Activated T-cell treated with anti-CD3 and anti-CD28 coated beads, Interleukin-2, amount 50 U/mL, for 4 hours (primary cell): ENCODE results near the gene MYH11. TPM values are rescaled to one million over a fixed set of nuclear protein-coding genes. Genes with fewer than 3 reads are reported as not detected.
"Not testable (repeated sequence)": the region's sequence is repeated elsewhere in the genome, so short reads cannot be mapped to it uniquely, and the experiment has no call there.

ENCODE experiments used
- ATAC-seq, 2 donors: fragments of 200-7000 bp; cut with Tn5 transposase; one replicate each; pipeline ENCODE4 v1.10.0; 2021
- DNase-seq: peaks from one replicate; pipeline ENCODE4 v3.0.0-alpha.2; 2020
- H3K27me3 Mint-ChIP-seq: one replicate; pipeline ENCODE4 v1.8.0; 2021; ENCODE audit warnings: low read depth, mixed read lengths
- H3K36me3 Mint-ChIP-seq: one replicate; pipeline ENCODE4 v1.8.0; 2022; ENCODE audit warnings: mixed read lengths; ENCODE audit not compliant: insufficient read depth
- H3K4me1 Mint-ChIP-seq: one replicate; pipeline ENCODE4 v1.8.0; 2021; ENCODE audit warnings: low read depth, mixed read lengths
- H3K4me3 Mint-ChIP-seq: one replicate; pipeline ENCODE4 v1.8.0; 2021; ENCODE audit warnings: mild to moderate bottlenecking, moderate library complexity, mixed read lengths
- H3K9me3 Mint-ChIP-seq: one replicate; pipeline ENCODE4 v1.8.0; 2021; ENCODE audit warnings: mixed read lengths
- total RNA-seq, 3 donors: library from RNA; stranded (reverse); gene quantifications; one replicate each; pipeline ENCODE4 v1.2.1, GENCODE V29; 2021

The MYH11 gene
- total RNA-seq, 3 donors from 2014 or later = 0.33 to 0.55 (median 0.33) TPM

- peaks cover 32% of the 10 kb centered on the region for H3K36me3 Mint-ChIP-seq
- no peak for DNase-seq
- no peak for ATAC-seq
- no peaks in the 10 kb centered on the region for H3K27me3 Mint-ChIP-seq
- H3K9me3 Mint-ChIP-seq = peaks cover 5% of the 10 kb centered on the region
- H3K4me1 Mint-ChIP-seq = peaks cover 2% of the 10 kb centered on the region
- H3K4me3 Mint-ChIP-seq = no peak overlapping the region
Observed at GRCh38 chr16:15739950-15740349, 116.9 kb downstream of the MYH11 start.

GRCh38 chr16:15739464-15739863 is 117.4 kb downstream of the MYH11 start:
- peaks cover 32% of the 10 kb centered on the region for H3K36me3 Mint-ChIP-seq
- H3K27me3 Mint-ChIP-seq = no peaks in the 10 kb centered on the region
- H3K4me3 Mint-ChIP-seq = no peak overlapping the region
- ATAC-seq = no peak
- no peak for DNase-seq
- peaks cover 2% of the 10 kb centered on the region for H3K4me1 Mint-ChIP-seq
- H3K9me3 Mint-ChIP-seq = peaks cover 5% of the 10 kb centered on the region

GRCh38 chr16:15737140-15737644 is 119.6 kb downstream of the MYH11 start:
- ATAC-seq (no peak), DNase-seq (no peak)
- Mint-ChIP-seq H3K4me3 (no peak overlapping the region), H3K36me3 (peaks cover 35% of the 10 kb centered on the region), H3K27me3 (no peaks in the 10 kb centered on the region), H3K4me1 (peaks cover 2% of the 10 kb centered on the region), H3K9me3 (peaks cover 5% of the 10 kb centered on the region)

GRCh38 chr16:15736529-15736928 is 120.3 kb downstream of the MYH11 start:
- H3K36me3 Mint-ChIP-seq = peaks cover 30% of the 10 kb centered on the region
- no peak overlapping the region for H3K4me3 Mint-ChIP-seq
- peaks cover 3% of the 10 kb centered on the region for H3K9me3 Mint-ChIP-seq
- peaks cover 2% of the 10 kb centered on the region for H3K4me1 Mint-ChIP-seq
- ATAC-seq = no peak
- DNase-seq = no peak
- no peaks in the 10 kb centered on the region for H3K27me3 Mint-ChIP-seq

GRCh38 chr16:15735610-15736009 is 121.2 kb downstream of the MYH11 start:
- peaks cover 2% of the 10 kb centered on the region for H3K4me1 Mint-ChIP-seq
- H3K4me3 Mint-ChIP-seq = no peak overlapping the region
- DNase-seq = no peak
- no peaks in the 10 kb centered on the region for H3K27me3 Mint-ChIP-seq
- no peaks in the 10 kb centered on the region for H3K9me3 Mint-ChIP-seq
- peaks cover 22% of the 10 kb centered on the region for H3K36me3 Mint-ChIP-seq
- no peak for ATAC-seq

- ATAC-seq = no peak
- no peaks in the 10 kb centered on the region for H3K9me3 Mint-ChIP-seq
- H3K4me3 Mint-ChIP-seq = no peak overlapping the region
- peaks cover 2% of the 10 kb centered on the region for H3K4me1 Mint-ChIP-seq
- H3K36me3 Mint-ChIP-seq = peaks cover 18% of the 10 kb centered on the region
- no peak for DNase-seq
- H3K27me3 Mint-ChIP-seq = no peaks in the 10 kb centered on the region
Observed at GRCh38 chr16:15732416-15732815, 124.4 kb downstream of the MYH11 start.

GRCh38 chr16:15729152-15729551 is 127.7 kb downstream of the MYH11 start:
- no peak for ATAC-seq
- Mint-ChIP-seq H3K27me3 (no peaks in the 10 kb centered on the region), H3K4me1 (no peaks in the 10 kb centered on the region), H3K4me3 (no peak overlapping the region), H3K36me3 (peaks cover 27% of the 10 kb centered on the region), H3K9me3 (no peaks in the 10 kb centered on the region)
- no peak for DNase-seq

GRCh38 chr16:15727697-15728096 is 129.1 kb downstream of the MYH11 start:
- peaks cover 21% of the 10 kb centered on the region for H3K36me3 Mint-ChIP-seq
- H3K4me3 Mint-ChIP-seq, H3K9me3 Mint-ChIP-seq: not testable (repeated sequence)

GRCh38 chr16:15726715-15727114 is 130.1 kb downstream of the MYH11 start:
- no peak for ATAC-seq
- peaks cover 21% of the 10 kb centered on the region for H3K36me3 Mint-ChIP-seq

More at GRCh38 chr16:15727697-15728096, 129.1 kb downstream of the MYH11 start:
- ATAC-seq, H3K27me3 Mint-ChIP-seq, H3K4me1 Mint-ChIP-seq, DNase-seq: not testable (repeated sequence)

GRCh38 chr16:15725641-15726240 is 131.1 kb downstream of the MYH11 start:
- H3K36me3 Mint-ChIP-seq = peaks cover 23% of the 10 kb centered on the region
- H3K4me1 Mint-ChIP-seq = no peaks in the 10 kb centered on the region
- no peak overlapping the region for H3K4me3 Mint-ChIP-seq
- ATAC-seq = no peak
- no peaks in the 10 kb centered on the region for H3K27me3 Mint-ChIP-seq
- H3K9me3 Mint-ChIP-seq = no peaks in the 10 kb centered on the region
- DNase-seq = no peak

More at GRCh38 chr16:15726715-15727114, 130.1 kb downstream of the MYH11 start:
- no peaks in the 10 kb centered on the region for H3K9me3 Mint-ChIP-seq
- no peak overlapping the region for H3K4me3 Mint-ChIP-seq
- no peaks in the 10 kb centered on the region for H3K27me3 Mint-ChIP-seq
- H3K4me1 Mint-ChIP-seq = no peaks in the 10 kb centered on the region
- no peak for DNase-seq

GRCh38 chr16:15723808-15724207 is 133.0 kb downstream of the MYH11 start:
- Mint-ChIP-seq H3K36me3 (peaks cover 29% of the 10 kb centered on the region), H3K4me3 (no peak overlapping the region), H3K4me1 (no peaks in the 10 kb centered on the region), H3K9me3 (no peaks in the 10 kb centered on the region), H3K27me3 (no peaks in the 10 kb centered on the region)
- DNase-seq (no peak), ATAC-seq (no peak)

GRCh38 chr16:15721018-15721417 is 135.8 kb downstream of the MYH11 start:
- ATAC-seq = no peak

GRCh38 chr16:15716694-15717447 is 140.0 kb downstream of the MYH11 start:
- peaks cover 25% of the 10 kb centered on the region for H3K36me3 Mint-ChIP-seq
- DNase-seq (no peak), ATAC-seq (no peak)
- no peak overlapping the region for H3K4me3 Mint-ChIP-seq
- no peaks in the 10 kb centered on the region for H3K27me3 Mint-ChIP-seq
- peaks cover 5% of the 10 kb centered on the region for H3K4me1 Mint-ChIP-seq
- no peaks in the 10 kb centered on the region for H3K9me3 Mint-ChIP-seq

More at GRCh38 chr16:15721018-15721417, 135.8 kb downstream of the MYH11 start:
- peaks cover 32% of the 10 kb centered on the region for H3K36me3 Mint-ChIP-seq
- no peak for DNase-seq
- no peaks in the 10 kb centered on the region for H3K4me1 Mint-ChIP-seq
- no peaks in the 10 kb centered on the region for H3K27me3 Mint-ChIP-seq
- no peaks in the 10 kb centered on the region for H3K9me3 Mint-ChIP-seq
- no peak overlapping the region for H3K4me3 Mint-ChIP-seq

- H3K4me3 Mint-ChIP-seq = no peak overlapping the region
Observed at GRCh38 chr16:15715221-15715620, 141.6 kb downstream of the MYH11 start.

More at GRCh38 chr16:15715221-15715620, 141.6 kb downstream of the MYH11 start:
- DNase-seq (no peak), ATAC-seq (no peak)
- H3K27me3 Mint-ChIP-seq = no peaks in the 10 kb centered on the region
- peaks cover 5% of the 10 kb centered on the region for H3K4me1 Mint-ChIP-seq
- H3K9me3 Mint-ChIP-seq = no peaks in the 10 kb centered on the region
- peaks cover 22% of the 10 kb centered on the region for H3K36me3 Mint-ChIP-seq
